Measurements from ENCODE around the gene WDR45B. TPM values are rescaled to one million over a fixed set of nuclear protein-coding genes. Genes with fewer than 3 reads are reported as not detected.

Gene WDR45B
- total RNA-seq, 1 donor from 2014 or later: 66.8 TPM

- H3K36me3 Mint-ChIP-seq (ENCODE audit: low read depth): peaks cover 48% of the 10 kb centered on the region
- H3K4me1 Mint-ChIP-seq: peaks cover 2% of the 10 kb centered on the region
- intact Hi-C loops (cut with micrococcal nuclease): no loop called here
- no peak overlapping the region for H3K27ac Mint-ChIP-seq
- H3K9me3 Mint-ChIP-seq: no peaks in the 10 kb centered on the region
- H3K4me3 Mint-ChIP-seq: no peak overlapping the region
- no peak for DNase-seq
- no peaks in the 10 kb centered on the region for H3K27me3 Mint-ChIP-seq
These were observed 74.2 kb downstream of the WDR45B start for GRCh38 chr17:82574041-82574440.

- H3K4me3 Mint-ChIP-seq: no peak overlapping the region
- no peaks in the 10 kb centered on the region for H3K27me3 Mint-ChIP-seq
- intact Hi-C loops (cut with micrococcal nuclease): no loop called here
- H3K36me3 Mint-ChIP-seq (ENCODE audit: low read depth): peaks cover 43% of the 10 kb centered on the region
- DNase-seq: no peak
- no peak overlapping the region for H3K27ac Mint-ChIP-seq
- H3K9me3 Mint-ChIP-seq: no peaks in the 10 kb centered on the region
- peaks cover 2% of the 10 kb centered on the region for H3K4me1 Mint-ChIP-seq
These were observed 76.4 kb downstream of the WDR45B start for GRCh38 chr17:82571855-82572254.

- intact Hi-C loops (cut with micrococcal nuclease): no loop called here
- Mint-ChIP-seq H3K27ac (no peak overlapping the region), H3K36me3 (ENCODE audit: low read depth) (peaks cover 46% of the 10 kb centered on the region)
These were observed 78.0 kb downstream of the WDR45B start for GRCh38 chr17:82570277-82570676.

GRCh38 chr17:82569621-82570020 is 78.6 kb downstream of the WDR45B start:
- DNase-seq: no peak
- Mint-ChIP-seq H3K9me3 (no peaks in the 10 kb centered on the region), H3K36me3 (ENCODE audit: low read depth) (peaks cover 47% of the 10 kb centered on the region), H3K27me3 (no peaks in the 10 kb centered on the region), H3K27ac (no peak overlapping the region), H3K4me1 (peaks cover 2% of the 10 kb centered on the region), H3K4me3 (no peak overlapping the region)
- intact Hi-C loops (cut with micrococcal nuclease): no loop called here

More at GRCh38 chr17:82570277-82570676, 78.0 kb downstream of the WDR45B start:
- no peak for DNase-seq
- Mint-ChIP-seq H3K9me3 (no peaks in the 10 kb centered on the region), H3K4me1 (peaks cover 2% of the 10 kb centered on the region), H3K27me3 (no peaks in the 10 kb centered on the region), H3K4me3 (no peak overlapping the region)

- Mint-ChIP-seq H3K9me3 (no peaks in the 10 kb centered on the region), H3K27ac (no peak overlapping the region), H3K27me3 (no peaks in the 10 kb centered on the region), H3K36me3 (ENCODE audit: low read depth) (peaks cover 44% of the 10 kb centered on the region), H3K4me3 (no peak overlapping the region), H3K4me1 (peaks cover 2% of the 10 kb centered on the region)
- DNase-seq: no peak
- intact Hi-C loops (cut with micrococcal nuclease): no loop called here
These were observed 79.2 kb downstream of the WDR45B start for GRCh38 chr17:82568997-82569393.

- Mint-ChIP-seq H3K36me3 (ENCODE audit: low read depth) (peaks cover 34% of the 10 kb centered on the region), H3K9me3 (no peaks in the 10 kb centered on the region), H3K4me1 (peaks cover 3% of the 10 kb centered on the region), H3K4me3 (no peak overlapping the region), H3K27ac (no peak overlapping the region), H3K27me3 (no peaks in the 10 kb centered on the region)
- no peak for DNase-seq
- intact Hi-C loops (cut with micrococcal nuclease): no loop called here
These were observed 81.0 kb downstream of the WDR45B start for GRCh38 chr17:82567286-82567685.

- Mint-ChIP-seq H3K9me3 (no peaks in the 10 kb centered on the region), H3K27ac (no peak overlapping the region), H3K4me1 (peaks cover 2% of the 10 kb centered on the region), H3K36me3 (ENCODE audit: low read depth) (peaks cover 28% of the 10 kb centered on the region), H3K27me3 (no peaks in the 10 kb centered on the region), H3K4me3 (no peak overlapping the region)
- intact Hi-C loops (cut with micrococcal nuclease): no loop called here
- DNase-seq: no peak
These were observed 81.9 kb downstream of the WDR45B start for GRCh38 chr17:82566129-82566960.

GRCh38 chr17:82565551-82565950 is 82.7 kb downstream of the WDR45B start:
- H3K27ac Mint-ChIP-seq: no peak overlapping the region
- peaks cover 4% of the 10 kb centered on the region for H3K4me1 Mint-ChIP-seq
- H3K27me3 Mint-ChIP-seq: no peaks in the 10 kb centered on the region
- H3K4me3 Mint-ChIP-seq: no peak overlapping the region
- peaks cover 27% of the 10 kb centered on the region for H3K36me3 Mint-ChIP-seq (ENCODE audit: low read depth)
- intact Hi-C loops (cut with micrococcal nuclease): no loop called here
- DNase-seq: no peak
- H3K9me3 Mint-ChIP-seq: no peaks in the 10 kb centered on the region

Other genes with a start within 250 kb of the WDR45B start
- 33.1 and 36.0 TPM in 2 replicates for gene HEXD, start 230.1 kb downstream of the WDR45B start, total RNA-seq
- 26.7 and 33.0 TPM in 2 replicates for gene OGFOD3, start 229.9 kb downstream of the WDR45B start, total RNA-seq
- gene CYBC1, start 197.7 kb downstream of the WDR45B start, total RNA-seq: 256 and 268 TPM in 2 replicates
- gene NARF, start 189.7 kb downstream of the WDR45B start, total RNA-seq: 99.7 and 101 TPM in 2 replicates
- gene FOXK2, start 128.7 kb downstream of the WDR45B start, total RNA-seq: 92.6 and 97.4 TPM in 2 replicates
- 4.9 and 5.4 TPM in 2 replicates for gene RAB40B, start 50.3 kb upstream of the WDR45B start, total RNA-seq
- 38.7 and 43.4 TPM in 2 replicates for gene FN3KRP, start 68.3 kb upstream of the WDR45B start, total RNA-seq
- 2.9 and 3.7 TPM in 2 replicates for gene FN3K, start 87.2 kb upstream of the WDR45B start, total RNA-seq
- 117 and 122 TPM in 2 replicates for gene TBCD, start 103.6 kb upstream of the WDR45B start, total RNA-seq
- not detected in 2 replicates for gene ZNF750, start 191.6 kb upstream of the WDR45B start, total RNA-seq

Measured in activated CD4-positive, alpha-beta T cell treated with anti-CD3 and anti-CD28 coated beads, Interleukin-2, amount 10 ng/mL, durations not matched to agents 24 days and 14 days (primary cell).